Adrenal gland (tissue), 12 donors: ENCODE measurements around the gene PSD. TPM values are rescaled to one million over a fixed set of nuclear protein-coding genes. Genes with fewer than 3 reads are reported as not detected.

Experiments used
- DNase-seq, 7 donors: peaks; one replicate each; pipeline ENCODE4 v3.0.0-alpha.2; 2019 to 2020
- H3K27ac ChIP-seq, 5 donors: fragments of 200-600 bp; sonication (generic) in 4 of 5; 1 replicate in 3 of 5; 2 replicates in 2 of 5; pipeline versions ENCODE4 v1.5.1 to v1.8.0; 2016 to 2020; ENCODE audit warnings: mild to moderate bottlenecking in 1 of 5
- H3K27me3 ChIP-seq: fragments of 200-600 bp; 2 replicates; pipeline ENCODE4 v1.8.0; 2021
- H3K36me3 ChIP-seq, 2 donors: fragments of 200-600 bp; replicated peaks in 1 of 2; 1 replicate in 1 of 2; 2 replicates in 1 of 2; pipeline versions ENCODE4 v1.5.1 to v1.8.0; 2018 to 2022
- H3K4me1 ChIP-seq, 2 donors: fragments of 200-600 bp; replicated peaks in 1 of 2; 1 replicate in 1 of 2; 2 replicates in 1 of 2; pipeline versions ENCODE4 v1.5.1 to v1.8.0; 2018 to 2021
- H3K4me3 ChIP-seq, 4 donors: fragments of 200-600 bp; sonication (generic) in 3 of 4; one replicate each; pipeline ENCODE4 v1.5.1; 2016 to 2018
- H3K9me3 ChIP-seq, 3 donors: fragments of 200-600 bp; sonication (generic) in 1 of 3; replicated peaks in 1 of 3; 1 replicate in 2 of 3; 2 replicates in 1 of 3; pipeline versions ENCODE4 v1.5.1 to v1.8.0; 2016 to 2021
- POLR2A ChIP-seq, 2 donors: fragments of 450-650 bp; IDR thresholded peaks; one replicate each; pipeline ENCODE4 v1.6.1; 2017; ENCODE audit warnings: antibody characterized with exemption in 2 of 2, mild to moderate bottlenecking in 2 of 2, moderate library complexity in 1 of 2
- WGBS, 4 donors: extraction: QIAGEN DNeasy Blood & Tissue Kit in 2 of 4; methylation state at CpG; one replicate each; pipeline versions ENCODE4 v1.1.5 to v1.1.7; 2013 to 2017; 5-methylcytosine and 5-hydroxymethylcytosine counted together
- intact Hi-C, 2 donors: fragments of 100-400 bp; cut with DNase I; formaldehyde crosslinking; loops; one replicate each; pipeline versions ENCODE4 v1.14.1 to v1.15.0; 2022 to 2023
- polyA plus RNA-seq, 3 donors: library from polyadenylated mRNA; stranded (reverse); fragments of 200-250 nt in 2 of 3; fragments of 350-450 nt in 1 of 3; fragmentation: Illumina TruSeq in 1 of 3; extraction: RNeasy Lipid Tissue Mini Kit (QIAGEN cat#74804) in 1 of 3; gene quantifications; one replicate each; pipeline ENCODE4 v1.2.3, GENCODE V29; 2013 to 2014
- total RNA-seq, 9 donors: library from RNA; depleted of rRNA in 4 of 9; stranded (reverse); fragments of >200 nt in 4 of 9; fragments of 120-200 nt in 1 of 9; fragmentation: NEBNext Ultra II Directional in 1 of 9; extraction: Animal tissue kit (Norgen Biotek cat#: 25700) in 1 of 9; gene quantifications; one replicate each; pipeline versions ENCODE4 v1.1.0 to v1.2.4, GENCODE V29; 2013 to 2023
- TF ChIP-seq, protein P1 (sequence below), 6 experiments: fragments of 450-650 bp in 4 of 6; fragments of 200-600 bp in 2 of 6; sonication (generic) in 1 of 6; IDR thresholded peaks; 1 replicate in 5 of 6; 2 replicates in 1 of 6; pipeline versions ENCODE4 v1.5.1 to v1.8.0; 2016 to 2021; ENCODE audit warnings: antibody characterized with exemption in 6 of 6, mild to moderate bottlenecking in 2 of 6, moderate library complexity in 1 of 6
- donor health status: healthy with polysubstance abuse.
- donor health status: Bipolar disorder and iron deficiency.
- donor health status: DM: yes; HTN: yes; CAD: no.
- donor health status: DM: no; HTN: no; CAD: no.
- donor health status: DM: no; HTN: no; CAD: no.
- donor health status: DM: yes; HTN: yes; CAD: no.

Gene PSD
- total and polyA plus RNA-seq, 12 donors, result 0.54 to 43.7 (median 9.4) TPM; not detected in 1

DNA sequence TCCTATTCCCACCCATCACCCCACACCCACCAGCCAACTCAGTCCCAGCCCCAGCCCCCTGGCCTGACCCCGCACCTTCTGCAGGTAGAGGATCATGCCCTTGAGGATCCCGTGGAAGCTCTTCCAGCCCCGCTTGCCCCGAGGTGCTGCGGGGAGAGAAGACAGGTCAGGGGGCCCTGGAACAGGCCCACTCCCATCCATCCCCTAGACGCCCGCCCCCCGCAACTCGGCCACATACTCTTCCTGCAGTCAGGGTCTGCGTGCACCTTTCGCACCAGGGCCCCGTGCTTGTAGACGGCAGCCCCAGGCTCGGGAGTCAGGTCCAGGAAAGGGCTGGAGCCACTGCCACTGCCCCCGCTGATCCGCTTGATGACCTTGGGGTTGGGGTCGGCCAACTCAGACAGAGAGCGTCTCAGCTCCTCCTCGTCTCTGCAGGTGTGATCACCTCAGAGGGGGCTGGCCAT is 13.4 kb downstream of the PSD start:
- no peaks in the 10 kb centered on the region for H3K9me3 ChIP-seq
- peaks cover 0 to 8% of the 10 kb centered on the region in 2 donors for H3K4me1 ChIP-seq
- no peak for DNase-seq
- no peak overlapping the region for H3K4me3 ChIP-seq
- WGBS, 4 donors, result 75 to 87% (median 77%) methylated on average over 9 to 19 of the region's 19 CpGs; no CpG with 5 or more reads in 1 of the 4 donors
- no peak overlapping the region for H3K27ac ChIP-seq
- peaks cover 0 to 26% of the 10 kb centered on the region in 2 donors for H3K36me3 ChIP-seq
- peaks cover 20% of the 10 kb centered on the region for H3K27me3 ChIP-seq
- intact Hi-C loops, result no loop called here
- TF ChIP-seq, protein P1, sequence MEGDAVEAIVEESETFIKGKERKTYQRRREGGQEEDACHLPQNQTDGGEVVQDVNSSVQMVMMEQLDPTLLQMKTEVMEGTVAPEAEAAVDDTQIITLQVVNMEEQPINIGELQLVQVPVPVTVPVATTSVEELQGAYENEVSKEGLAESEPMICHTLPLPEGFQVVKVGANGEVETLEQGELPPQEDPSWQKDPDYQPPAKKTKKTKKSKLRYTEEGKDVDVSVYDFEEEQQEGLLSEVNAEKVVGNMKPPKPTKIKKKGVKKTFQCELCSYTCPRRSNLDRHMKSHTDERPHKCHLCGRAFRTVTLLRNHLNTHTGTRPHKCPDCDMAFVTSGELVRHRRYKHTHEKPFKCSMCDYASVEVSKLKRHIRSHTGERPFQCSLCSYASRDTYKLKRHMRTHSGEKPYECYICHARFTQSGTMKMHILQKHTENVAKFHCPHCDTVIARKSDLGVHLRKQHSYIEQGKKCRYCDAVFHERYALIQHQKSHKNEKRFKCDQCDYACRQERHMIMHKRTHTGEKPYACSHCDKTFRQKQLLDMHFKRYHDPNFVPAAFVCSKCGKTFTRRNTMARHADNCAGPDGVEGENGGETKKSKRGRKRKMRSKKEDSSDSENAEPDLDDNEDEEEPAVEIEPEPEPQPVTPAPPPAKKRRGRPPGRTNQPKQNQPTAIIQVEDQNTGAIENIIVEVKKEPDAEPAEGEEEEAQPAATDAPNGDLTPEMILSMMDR (IDR thresholded peaks at IDR 0.05), result no peak
- no peak for TF ChIP-seq POLR2A (IDR thresholded peaks at IDR 0.05)

DNA sequence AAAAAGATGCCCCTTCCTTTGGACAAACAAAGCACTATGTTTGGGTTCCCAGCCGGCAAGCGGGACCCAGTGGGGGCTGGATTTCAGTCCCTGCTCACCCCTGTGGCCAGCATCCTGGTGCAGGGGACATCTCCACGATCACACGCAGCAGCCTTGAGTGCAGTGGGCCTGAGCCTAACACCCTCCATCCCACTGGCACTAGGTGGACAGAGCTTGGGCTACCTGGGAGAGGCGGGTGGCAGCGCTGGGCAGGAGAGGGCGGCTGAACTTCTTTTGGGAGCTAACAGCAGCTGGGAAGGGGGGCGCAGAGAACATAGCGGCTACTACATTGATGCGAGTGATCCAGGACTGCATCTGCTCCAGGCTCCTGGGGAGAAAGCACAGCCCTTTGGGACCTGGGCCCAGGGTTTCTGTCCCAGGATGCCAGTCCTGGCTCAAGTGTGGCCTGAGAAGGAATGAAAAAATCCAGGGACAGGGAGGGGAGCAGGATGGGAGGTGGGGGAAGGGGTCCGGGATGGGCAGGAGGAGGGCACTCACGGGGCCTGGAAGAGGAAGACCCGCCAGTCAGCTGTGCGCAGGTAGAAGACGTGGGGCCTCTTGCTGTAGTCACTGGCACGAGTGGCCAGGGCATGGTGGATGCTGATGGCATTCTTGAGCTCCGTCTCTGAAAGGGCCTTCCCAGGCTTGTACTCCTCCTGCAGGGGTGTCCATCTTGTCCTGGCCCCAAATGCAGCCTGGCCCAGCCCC is 14.1 kb downstream of the PSD start:
- H3K27me3 ChIP-seq, result peaks cover 14% of the 10 kb centered on the region
- H3K4me3 ChIP-seq, result no peak overlapping the region
- H3K27ac ChIP-seq, result no peak overlapping the region
- 84 to 90% (median 88%) methylated on average over 11 to 17 of the region's 17 CpGs for WGBS, 4 donors
- peaks cover 0 to 9% of the 10 kb centered on the region in 2 donors for H3K4me1 ChIP-seq
- H3K36me3 ChIP-seq, result peaks cover 0 to 31% of the 10 kb centered on the region in 2 donors
- no peak for TF ChIP-seq POLR2A (IDR thresholded peaks at IDR 0.05)
- TF ChIP-seq, protein P1 (IDR thresholded peaks at IDR 0.05), result no peak
- H3K9me3 ChIP-seq, result no peaks in the 10 kb centered on the region
- no peak for DNase-seq
- intact Hi-C loops, result loop anchor here in 1 of 2 donors (5.0 kb wide), 1 partner anchor 172 kb away; no protein-coding TSS in a partner anchor

DNA sequence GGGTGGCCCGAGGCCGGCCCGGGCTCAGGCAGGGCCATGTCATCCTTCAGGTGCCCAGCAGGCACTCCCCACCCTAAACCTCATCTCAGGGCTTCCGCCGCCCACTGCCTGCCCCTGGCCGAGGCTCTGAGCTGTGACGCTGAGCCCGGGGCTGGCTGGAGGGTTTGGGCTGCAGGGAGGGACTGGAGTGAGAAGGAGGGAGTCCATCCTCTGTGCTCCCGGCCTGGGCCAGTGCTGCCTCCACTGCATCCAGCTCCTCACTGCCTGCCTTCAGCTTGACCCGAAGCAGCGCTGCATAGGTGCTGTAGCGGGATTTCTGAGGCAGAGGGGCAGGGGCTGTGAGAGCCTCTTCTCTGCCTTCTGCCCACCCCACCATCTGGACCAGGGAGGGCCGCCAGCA is 15.5 kb downstream of the PSD start:
- DNase-seq, result no peak
- no peaks in the 10 kb centered on the region for H3K9me3 ChIP-seq
- TF ChIP-seq, protein P1 (IDR thresholded peaks at IDR 0.05), result no peak
- no peak for TF ChIP-seq POLR2A (IDR thresholded peaks at IDR 0.05)
- peaks cover 0 to 36% of the 10 kb centered on the region in 2 donors for H3K36me3 ChIP-seq
- 85 to 95% (median 89%) methylated on average over 6 to 13 of the region's 13 CpGs for WGBS, 4 donors
- peaks cover 0 to 10% of the 10 kb centered on the region in 2 donors for H3K4me1 ChIP-seq
- no peak overlapping the region for H3K27ac ChIP-seq
- H3K27me3 ChIP-seq, result peaks cover 8% of the 10 kb centered on the region
- no peak overlapping the region for H3K4me3 ChIP-seq
- intact Hi-C loops, result loop anchor here in 1 of 2 donors (5.0 kb wide), 1 partner anchor 171 kb away; no protein-coding TSS in a partner anchor

DNA sequence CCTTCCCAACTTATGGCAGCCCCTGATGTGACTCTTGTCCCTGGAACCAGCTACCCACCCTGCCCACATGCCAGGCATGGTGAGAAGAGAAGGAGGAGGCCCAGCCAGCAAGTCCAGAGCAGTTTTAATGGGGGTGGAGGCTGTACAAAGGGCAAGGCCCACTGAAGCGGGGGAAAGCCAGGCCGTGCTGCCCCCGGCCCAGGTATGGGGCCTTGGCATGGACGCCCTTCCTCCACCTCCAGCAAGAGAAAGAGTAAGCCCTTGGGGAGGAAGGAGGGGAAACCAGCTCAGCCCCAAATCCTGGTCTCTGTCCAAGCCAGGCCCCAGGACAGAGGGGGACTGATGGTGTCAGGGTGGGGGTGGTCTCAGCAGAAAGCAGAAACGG is 16.1 kb downstream of the PSD start:
- Histone ChIP-seq H3K9me3 (no peaks in the 10 kb centered on the region), H3K27ac (no peak overlapping the region), H3K4me3 (no peak overlapping the region), H3K27me3 (peaks cover 2% of the 10 kb centered on the region), H3K36me3 (peaks cover 0 to 42% of the 10 kb centered on the region in 2 donors), H3K4me1 (peaks cover 0 to 10% of the 10 kb centered on the region in 2 donors)
- 88 to 96% (median 90%) methylated on average over 5 of the region's 5 CpGs for WGBS, 4 donors
- intact Hi-C loops, result loop anchor here in 1 of 2 donors (5.0 kb wide), 1 partner anchor 170 kb away; no protein-coding TSS in a partner anchor
- DNase-seq, result no peak
- TF ChIP-seq, protein P1 (IDR thresholded peaks at IDR 0.05), result no peak
- no peak for TF ChIP-seq POLR2A (IDR thresholded peaks at IDR 0.05)
